ENCODE data around the gene F5.
"Not testable (repeated sequence)": the region's sequence is repeated elsewhere in the genome, so short reads cannot be mapped to it uniquely, and the experiment has no call there.

Gene F5

DNA sequence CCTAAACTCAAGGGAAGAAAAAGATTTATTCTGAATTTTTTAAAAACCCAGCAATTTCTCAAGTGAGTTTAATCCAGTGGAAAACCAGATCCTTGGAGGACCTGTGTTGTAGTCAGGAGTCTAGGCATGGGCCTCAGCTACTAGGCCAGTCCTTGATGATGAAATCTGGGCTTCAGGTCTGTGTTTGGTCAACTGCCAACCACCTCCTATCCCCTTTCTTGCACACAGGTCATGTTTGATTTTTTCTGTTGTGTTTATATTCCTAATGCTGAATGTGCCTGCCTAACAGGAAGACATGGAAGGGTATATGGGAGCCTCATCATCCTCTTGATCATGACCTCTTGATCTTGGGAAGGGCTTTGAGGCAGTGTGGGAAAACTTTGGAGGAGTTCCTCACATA lies 62.4 kb downstream of the F5 start:
- FAIRE-seq (no peak), DNase-seq (ENCODE audit: insufficient read length, low spot score) (no peak)
- no peak for TF ChIP-seq POLR2A (IDR thresholded peaks at IDR 0.05; ENCODE audit: low read depth, low read length)

- TF ChIP-seq POLR2A (IDR thresholded peaks at IDR 0.05; ENCODE audit: low read depth, low read length): no peak
- FAIRE-seq (no peak), DNase-seq (ENCODE audit: insufficient read length, low spot score) (no peak)
Observed at GRCh38 chr1:169521226-169521625, 65.1 kb downstream of the F5 start.

GRCh38 chr1:169517558-169518186 lies 68.6 kb downstream of the F5 start:
- FAIRE-seq (no peak), DNase-seq (ENCODE audit: insufficient read length, low spot score) (no peak)
- no peak for TF ChIP-seq POLR2A (IDR thresholded peaks at IDR 0.05; ENCODE audit: low read depth, low read length)

DNA sequence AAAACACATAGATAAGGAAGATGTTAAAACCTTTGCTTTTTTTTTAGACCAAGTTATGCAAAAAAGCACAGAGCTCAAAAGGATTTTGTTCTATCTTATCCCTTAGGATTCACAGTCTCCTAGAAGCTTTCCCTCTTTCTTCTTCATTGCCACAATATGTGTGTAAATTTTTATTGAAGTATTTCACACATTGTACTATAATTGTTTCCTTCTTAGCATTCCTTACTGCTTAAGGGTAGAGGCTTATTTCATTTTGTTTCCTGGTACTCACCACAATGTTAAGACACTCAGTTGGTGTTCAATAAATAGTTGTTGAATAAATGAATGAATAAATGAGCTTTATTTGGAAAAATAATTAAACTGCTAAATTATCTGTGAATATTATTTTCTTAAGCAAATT lies 70.6 kb downstream of the F5 start:
- no peak for TF ChIP-seq POLR2A (IDR thresholded peaks at IDR 0.05; ENCODE audit: low read depth, low read length)
- DNase-seq (ENCODE audit: insufficient read length, low spot score) (no peak), FAIRE-seq (no peak)

GRCh38 chr1:169514566-169515270 lies 71.6 kb downstream of the F5 start:
- DNase-seq (ENCODE audit: insufficient read length, low spot score): no peak
- no peak for FAIRE-seq
- TF ChIP-seq POLR2A (IDR thresholded peaks at IDR 0.05; ENCODE audit: low read depth, low read length): no peak

DNA sequence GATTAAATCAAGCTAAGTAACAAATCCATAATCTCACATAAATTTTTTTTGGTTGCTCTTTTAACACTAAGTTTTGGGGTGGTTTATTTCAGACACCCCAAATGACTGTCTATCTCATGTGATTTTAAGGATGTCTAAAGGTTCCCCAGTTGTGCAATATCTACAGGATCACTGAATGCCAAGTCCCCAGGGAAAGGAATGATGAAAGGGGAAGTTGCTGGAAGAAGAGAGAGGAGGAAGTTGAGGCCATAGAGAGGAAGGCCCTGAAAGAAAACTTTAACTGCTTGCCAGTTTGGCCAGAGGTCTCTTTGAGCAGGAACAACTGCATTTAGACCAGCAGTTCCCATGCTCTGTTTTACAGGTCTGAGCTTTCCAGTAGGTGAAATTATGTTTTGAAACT lies 73.1 kb downstream of the F5 start:
- no peak for DNase-seq (ENCODE audit: insufficient read length, low spot score)
- no peak for TF ChIP-seq POLR2A (IDR thresholded peaks at IDR 0.05; ENCODE audit: low read depth, low read length)
- no peak for FAIRE-seq

- FAIRE-seq (peak; percentile 83), DNase-seq (ENCODE audit: insufficient read length, low spot score) (no peak)
- no peak for TF ChIP-seq POLR2A (IDR thresholded peaks at IDR 0.05; ENCODE audit: low read depth, low read length)
Observed at GRCh38 chr1:169511316-169512005, 74.8 kb downstream of the F5 start.

- no peak for TF ChIP-seq POLR2A (IDR thresholded peaks at IDR 0.05; ENCODE audit: low read depth, low read length)
- FAIRE-seq: no peak
Observed at GRCh38 chr1:169510060-169510459, 76.2 kb downstream of the F5 start.

GRCh38 chr1:169509354-169509753 lies 76.9 kb downstream of the F5 start:
- DNase-seq (ENCODE audit: insufficient read length, low spot score): no peak
- no peak for FAIRE-seq
- TF ChIP-seq POLR2A (IDR thresholded peaks at IDR 0.05; ENCODE audit: low read depth, low read length): no peak

More at GRCh38 chr1:169510060-169510459, 76.2 kb downstream of the F5 start:
- no peak for DNase-seq (ENCODE audit: insufficient read length, low spot score)

DNA sequence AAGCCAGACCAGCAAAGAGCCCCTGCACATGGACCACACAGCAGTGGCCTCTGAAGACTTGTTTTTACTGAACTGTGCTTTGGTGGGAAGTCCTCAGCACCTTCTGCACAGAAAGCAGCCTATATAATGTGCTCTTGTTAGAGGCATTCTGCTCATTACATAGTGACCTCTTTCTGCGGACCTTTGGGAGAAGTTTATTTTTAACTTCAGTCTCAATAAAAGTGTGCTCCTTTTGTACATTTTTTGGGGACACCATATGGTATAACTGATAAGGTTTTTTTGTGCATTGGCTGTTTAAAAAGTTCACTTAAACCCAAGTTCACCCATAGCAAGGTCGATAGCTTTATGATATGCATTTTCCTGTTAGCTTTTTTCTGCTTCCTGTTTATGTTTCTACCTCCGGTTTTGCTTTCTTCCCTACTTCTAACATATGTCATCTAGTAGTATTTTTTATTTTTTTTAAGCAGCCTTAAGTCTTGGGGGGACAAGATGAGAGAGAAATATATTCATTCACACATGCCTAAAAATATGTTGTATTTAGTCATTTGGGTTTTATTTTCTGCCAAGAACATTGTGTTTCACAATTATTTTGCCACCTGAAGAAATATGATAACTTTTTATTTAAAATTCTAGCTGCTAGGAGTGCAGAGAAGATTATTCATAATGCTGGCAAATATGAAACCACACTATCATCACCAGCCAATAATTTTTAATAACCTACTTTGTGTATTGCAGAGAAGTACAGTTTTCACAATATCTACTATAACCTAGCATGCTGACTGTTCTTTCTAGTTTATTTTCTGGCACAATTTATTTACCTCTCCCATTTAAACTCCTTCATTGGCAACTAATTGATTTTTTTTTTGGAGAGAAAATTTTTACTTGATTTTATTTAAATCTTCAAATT lies 77.6 kb downstream of the F5 start:
- DNase-seq (ENCODE audit: insufficient read length, low spot score) (no peak), FAIRE-seq (no peak)
- no peak for TF ChIP-seq POLR2A (IDR thresholded peaks at IDR 0.05; ENCODE audit: low read depth, low read length)

GRCh38 chr1:169507413-169507812 lies 78.9 kb downstream of the F5 start:
- TF ChIP-seq POLR2A (IDR thresholded peaks at IDR 0.05; ENCODE audit: low read depth, low read length): no peak
- DNase-seq (ENCODE audit: insufficient read length, low spot score) (no peak), FAIRE-seq (no peak)

DNA sequence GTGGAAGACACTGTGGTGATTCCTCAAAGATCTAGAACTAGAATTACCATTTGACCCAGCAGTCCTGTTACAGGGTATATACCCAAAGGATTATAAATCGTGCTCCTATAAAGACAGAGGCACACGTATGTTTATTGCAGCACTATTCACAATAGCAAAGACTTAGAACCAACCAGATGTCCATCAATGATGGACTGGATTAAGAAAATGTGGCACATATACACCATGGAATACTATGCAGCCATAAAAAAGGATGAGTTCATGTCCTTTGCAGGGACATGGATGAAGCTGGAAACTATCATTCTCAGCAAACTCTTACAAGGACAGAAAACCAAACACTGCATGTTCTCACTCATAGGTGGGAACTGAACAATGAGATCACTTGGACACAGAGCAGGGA lies 82.7 kb downstream of the F5 start:
- FAIRE-seq; DNase-seq (ENCODE audit: insufficient read length, low spot score): not testable (repeated sequence)

- TF ChIP-seq POLR2A (IDR thresholded peaks at IDR 0.05; ENCODE audit: low read depth, low read length): no peak
- DNase-seq (ENCODE audit: insufficient read length, low spot score) (no peak), FAIRE-seq (no peak)
Observed at GRCh38 chr1:169499807-169500206, 86.5 kb downstream of the F5 start.

GRCh38 chr1:169497317-169497716 lies 89.0 kb downstream of the F5 start:
- FAIRE-seq (no peak), DNase-seq (ENCODE audit: insufficient read length, low spot score) (no peak)
- TF ChIP-seq POLR2A (IDR thresholded peaks at IDR 0.05; ENCODE audit: low read depth, low read length): no peak

Data from H54 (cell line).